ENCODE measurements around the gene PHF2. TPM values are rescaled to one million over a fixed set of nuclear protein-coding genes. Genes with fewer than 3 reads are reported as not detected.

PHF2 gene
- total and polyA plus RNA-seq, 2 of the 8 experiments (the other 6 are each of a cell fraction or from before 2014, with no cell fraction given) = 3.4 to 9.4 TPM

DNA sequence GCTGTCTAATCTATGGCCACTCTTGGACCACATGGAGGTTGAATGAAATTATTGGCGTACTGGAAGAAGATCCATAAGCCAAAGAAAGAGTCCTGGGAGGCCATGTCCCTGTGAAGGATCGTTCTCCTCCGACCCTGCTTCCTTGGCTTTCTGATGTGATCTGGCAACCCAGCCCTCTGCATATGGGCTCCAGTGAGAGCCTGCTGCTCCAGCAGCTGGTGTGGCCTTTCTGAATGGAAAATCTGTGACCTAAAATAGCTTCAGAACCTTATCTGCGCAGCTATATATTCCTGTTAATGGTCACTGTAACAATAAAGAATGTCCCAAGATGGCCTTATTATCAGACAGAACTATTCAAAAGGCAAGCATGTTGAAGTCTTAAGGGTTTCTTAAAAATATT is 40.2 kb upstream of the PHF2 start:
- Histone ChIP-seq H4K91ac (replicated peaks; ENCODE audit: insufficient read length, low read length) (no peak overlapping the region), H3K27me3 (replicated peaks in 1 of 4; ENCODE audit: control insufficient read depth in 3 of 4, extremely low read depth in 1 of 4, insufficient read depth in 3 of 4, low read length in 3 of 4) (no peaks in the 10 kb centered on the region), H3K23ac (ENCODE audit: insufficient read length) (no peak overlapping the region), H2AFZ (ENCODE audit: low read length) (no peak overlapping the region), H3K9me3 (ENCODE audit: insufficient read depth in 2 of 2, low read depth in 1 of 2, low read length in 1 of 2) (no peaks in the 10 kb centered on the region), H3K4me2 (ENCODE audit: insufficient read depth in 1 of 2, low read depth in 2 of 2, low read length in 2 of 2) (no peak overlapping the region), H3K14ac (ENCODE audit: insufficient read length) (no peak overlapping the region), H3K36me3 (ENCODE audit: control insufficient read depth in 2 of 4, insufficient read depth in 4 of 4, low read length in 3 of 4) (peaks cover 0 to 25% (median 2%) of the 10 kb centered on the region in 4 experiments; a peak in 4 of 8 replicates), H3K9ac (replicated peaks in 1 of 4; ENCODE audit: extremely low read depth in 1 of 4, low read depth in 3 of 4, low read length in 3 of 4) (no peak overlapping the region), H2AK5ac (ENCODE audit: low read depth, low read length) (no peak overlapping the region), H3K27ac (ENCODE audit: low read depth, low read length) (no peak overlapping the region), H4K5ac (ENCODE audit: insufficient read length, low read depth, low read length) (no peak overlapping the region), H3K4ac (replicated peaks; ENCODE audit: insufficient read length, low read depth, low read length) (no peak overlapping the region), H4K20me1 (replicated peaks in 1 of 2; ENCODE audit: control insufficient read depth in 1 of 2, insufficient read depth in 2 of 2, low read length in 2 of 2) (peaks cover 3% of the 10 kb centered on the region in 2 experiments), H2BK15ac (ENCODE audit: low read length) (no peak overlapping the region), H3K23me2 (ENCODE audit: low read depth, low read length) (no peaks in the 10 kb centered on the region), H3K4me3 (ENCODE audit: extremely low read depth in 1 of 4, insufficient read depth in 2 of 4, low read depth in 3 of 4, low read length in 4 of 4) (no peak overlapping the region), H3K18ac (ENCODE audit: extremely low read depth, low read length) (no peak overlapping the region), H3K56ac (replicated peaks; ENCODE audit: insufficient read length, low read depth, low read length) (no peak overlapping the region), H2BK12ac (ENCODE audit: low read depth, low read length) (no peak overlapping the region), H4K8ac (ENCODE audit: extremely low read depth, insufficient read depth, low read length) (no peak overlapping the region), H2BK20ac (ENCODE audit: low read length) (no peak overlapping the region), H3K4me1 (replicated peaks in 1 of 4; ENCODE audit: control insufficient read depth in 3 of 4, insufficient read depth in 4 of 4, low read length in 3 of 4) (no peaks in the 10 kb centered on the region; a peak in 1 of 7 replicates), H2BK120ac (replicated peaks; ENCODE audit: low read depth, low read length) (no peak overlapping the region), H3K79me1 (ENCODE audit: low read depth, low read length) (peaks cover 3% of the 10 kb centered on the region; the same call in 1 of the 2 replicates), H2BK5ac (ENCODE audit: low read depth, low read length) (no peak overlapping the region), H3K79me2 (ENCODE audit: control insufficient read depth in 1 of 2, insufficient read depth in 2 of 2, low read length in 2 of 2) (no peaks in the 10 kb centered on the region; a peak in 1 of 4 replicates)
- DNase-seq (ENCODE audit: low read depth in 1 of 2, low spot score in 2 of 2) (no peak), FAIRE-seq (no peak)
- WGBS, 2 experiments (ENCODE audit: extremely low coverage in 1 of 2, insufficient coverage in 1 of 2, insufficient read length in 1 of 2, insufficient replicate concordance in 2 of 2, low coverage in 1 of 2, low lambda C conversion rate in 2 of 2, missing lambda C conversion rate in 1 of 2) = 92% methylated on average over 4 of the region's 4 CpGs; no CpG with 5 or more reads in 1 of the 2 experiments
- CTCF ChIA-PET (ENCODE audit: partially characterized antibody) = interaction anchor here (0.6 kb wide), 1 partner anchor 10 kb away, joined by 5 read pairs; no protein-coding TSS in a partner anchor
- POLR2A ChIA-PET (ENCODE audit: partially characterized antibody) = no interaction called here
- TF ChIP-seq TBP (IDR thresholded peaks at IDR 0.05; ENCODE audit: low read depth, low read length) = no peak
- TF ChIP-seq, protein P1, sequence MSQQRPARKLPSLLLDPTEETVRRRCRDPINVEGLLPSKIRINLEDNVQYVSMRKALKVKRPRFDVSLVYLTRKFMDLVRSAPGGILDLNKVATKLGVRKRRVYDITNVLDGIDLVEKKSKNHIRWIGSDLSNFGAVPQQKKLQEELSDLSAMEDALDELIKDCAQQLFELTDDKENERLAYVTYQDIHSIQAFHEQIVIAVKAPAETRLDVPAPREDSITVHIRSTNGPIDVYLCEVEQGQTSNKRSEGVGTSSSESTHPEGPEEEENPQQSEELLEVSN (IDR thresholded peaks at IDR 0.05) = no peak
- no peak for TF ChIP-seq FOSL1 (IDR thresholded peaks at IDR 0.05; ENCODE audit: insufficient read depth, low read depth, low read length)
- TF ChIP-seq CREB1 (IDR thresholded peaks at IDR 0.05) = no peak
- no peak for TF ChIP-seq TAF7 (optimal IDR thresholded peaks at IDR 0.05; ENCODE audit: borderline replicate concordance, low read depth, low read length)
- TF ChIP-seq TCF12 (IDR thresholded peaks at IDR 0.05; ENCODE audit: low read depth, low read length) = no peak
- no peak for TF ChIP-seq EZH2 (IDR thresholded peaks at IDR 0.05; ENCODE audit: low read depth, low read length, severe bottlenecking)
- TF ChIP-seq MAFK (IDR thresholded peaks at IDR 0.05; ENCODE audit: low read depth, low read length) = no peak
- TF ChIP-seq EGR1 (IDR thresholded peaks at IDR 0.05; ENCODE audit: borderline replicate concordance, low read depth, low read length) = no peak
- no peak for TF ChIP-seq ATF2 (IDR thresholded peaks at IDR 0.05; ENCODE audit: low read length)
- no peak for TF ChIP-seq SIX5 (IDR thresholded peaks at IDR 0.05; ENCODE audit: low read depth, low read length)
- no peak for TF ChIP-seq EP300 (IDR thresholded peaks at IDR 0.05; ENCODE audit: borderline replicate concordance in 1 of 2, low read depth in 2 of 2, low read length in 2 of 2)

Data from H1 (cell line).